Hematopoietic multipotent progenitor cell treated with erythropoietin and hydrocortisone succinate and interleukin-3 and kit ligand, for 8 days (in vitro differentiated cells): ENCODE results near the gene SLC6A16.
"Not testable (repeated sequence)": the region's sequence is repeated elsewhere in the genome, so short reads cannot be mapped to it uniquely, and the experiment has no call there.

ENCODE experiments used
- DNase-seq: peaks from one replicate; pipeline ENCODE4 v3.0.0-alpha.2; 2015

The SLC6A16 gene

DNA sequence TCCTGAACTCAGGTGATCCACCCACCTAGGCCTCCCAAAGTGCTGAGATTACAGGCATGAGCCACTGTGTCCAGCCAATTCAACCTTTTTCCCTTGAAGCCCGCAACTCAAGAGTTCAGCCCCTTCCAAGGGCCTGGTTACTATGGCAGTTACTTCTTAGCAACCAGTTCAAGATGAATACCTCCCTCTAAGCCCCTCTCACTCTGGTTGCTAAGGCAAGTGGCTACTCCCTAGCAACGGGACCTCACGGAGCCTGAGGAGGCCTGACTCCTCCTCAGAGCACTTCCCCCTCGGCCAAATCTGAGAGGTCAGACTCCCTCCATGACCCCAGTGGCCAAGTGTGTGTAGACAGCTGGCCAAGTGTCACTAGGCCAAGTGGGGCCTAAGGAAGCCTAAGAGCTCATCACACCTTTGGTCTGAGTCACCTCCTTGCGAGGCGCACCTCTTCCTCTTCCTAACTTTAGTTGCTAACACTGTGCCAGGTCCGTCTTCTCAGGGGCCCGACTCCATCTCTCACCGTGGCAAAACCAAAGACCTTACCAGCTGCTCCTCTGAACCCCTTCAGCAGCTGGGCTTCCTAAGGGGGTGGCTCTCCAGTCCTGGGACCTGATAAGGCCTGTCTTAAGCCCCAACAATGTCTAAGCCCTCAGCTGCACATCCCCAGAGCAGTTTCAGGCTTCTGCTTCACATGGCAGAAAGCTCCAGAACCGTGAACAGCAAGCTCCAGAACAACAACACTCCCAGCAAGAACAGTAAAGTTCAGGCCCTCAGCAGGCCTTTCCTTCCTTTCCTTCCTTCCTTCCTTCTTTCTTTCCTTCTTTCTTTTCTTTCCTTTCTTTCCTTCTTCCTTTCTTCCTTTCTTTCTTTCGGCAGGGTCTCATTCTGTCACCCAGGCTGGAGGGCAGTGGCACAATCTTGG, 19.8 kb upstream of the SLC6A16 start:
- DNase-seq: no peak

- no peak for DNase-seq
These were observed 18.1 kb upstream of the SLC6A16 start for GRCh38 chr19:49343123-49343522.

DNA sequence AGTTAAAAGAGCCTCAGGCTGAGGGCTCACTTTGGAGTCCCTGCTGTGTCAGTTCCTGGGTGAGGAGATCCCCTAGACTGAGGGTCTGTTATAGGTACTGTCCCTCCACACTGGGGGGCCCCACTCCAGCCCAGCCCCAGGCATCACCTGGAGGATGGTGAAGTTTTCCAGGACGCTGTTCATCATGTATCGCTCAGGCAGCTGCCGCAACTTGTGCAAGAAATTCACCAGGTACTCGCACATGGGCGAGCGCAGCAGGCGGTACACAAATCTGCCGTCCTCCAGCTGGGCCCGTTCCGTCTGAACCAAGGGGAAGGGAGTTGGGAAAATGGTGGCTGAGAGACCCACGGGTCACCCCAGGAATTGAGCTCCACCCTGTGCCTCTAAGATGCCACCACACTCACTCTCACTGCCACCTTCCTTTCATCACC, 17.3 kb upstream of the SLC6A16 start:
- DNase-seq: no peak

- DNase-seq: no peak
These were observed 16.1 kb upstream of the SLC6A16 start for GRCh38 chr19:49340865-49341718.

GRCh38 chr19:49340069-49340864, 15.3 kb upstream of the SLC6A16 start:
- no peak for DNase-seq

- DNase-seq: no peak
These were observed 14.5 kb upstream of the SLC6A16 start for GRCh38 chr19:49339301-49340068.

DNA sequence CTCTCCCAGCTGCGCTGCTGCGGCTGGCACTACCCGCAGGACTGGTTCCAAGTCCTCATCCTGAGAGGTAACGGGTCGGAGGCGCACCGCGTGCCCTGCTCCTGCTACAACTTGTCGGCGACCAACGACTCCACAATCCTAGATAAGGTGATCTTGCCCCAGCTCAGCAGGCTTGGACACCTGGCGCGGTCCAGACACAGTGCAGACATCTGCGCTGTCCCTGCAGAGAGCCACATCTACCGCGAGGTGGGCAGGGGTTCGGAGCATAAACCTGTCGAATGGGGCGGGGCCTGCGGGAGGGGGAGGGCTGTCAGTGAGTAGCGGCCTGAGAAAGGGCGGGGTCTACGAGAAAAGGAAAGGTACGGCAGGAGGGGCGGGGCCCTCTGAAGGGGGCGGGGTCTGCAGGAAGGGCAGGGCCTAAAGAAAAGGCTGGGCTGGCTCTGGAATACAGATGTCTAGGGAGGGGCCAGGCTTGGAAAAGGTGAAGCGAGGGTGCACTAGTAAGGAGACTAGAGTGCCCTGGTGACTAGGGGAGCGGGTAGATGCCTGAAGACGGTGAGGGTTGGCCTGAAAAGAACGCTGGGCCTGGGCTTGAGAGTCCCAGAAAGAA, 13.8 kb upstream of the SLC6A16 start:
- no peak for DNase-seq

GRCh38 chr19:49338023-49338677, 13.2 kb upstream of the SLC6A16 start:
- no peak for DNase-seq

GRCh38 chr19:49337267-49338022, 12.5 kb upstream of the SLC6A16 start:
- DNase-seq: no peak

GRCh38 chr19:49336482-49337266, 11.7 kb upstream of the SLC6A16 start:
- DNase-seq: peak; percentile 16

GRCh38 chr19:49335784-49336481, 10.9 kb upstream of the SLC6A16 start:
- peak; percentile 41 for DNase-seq

DNA sequence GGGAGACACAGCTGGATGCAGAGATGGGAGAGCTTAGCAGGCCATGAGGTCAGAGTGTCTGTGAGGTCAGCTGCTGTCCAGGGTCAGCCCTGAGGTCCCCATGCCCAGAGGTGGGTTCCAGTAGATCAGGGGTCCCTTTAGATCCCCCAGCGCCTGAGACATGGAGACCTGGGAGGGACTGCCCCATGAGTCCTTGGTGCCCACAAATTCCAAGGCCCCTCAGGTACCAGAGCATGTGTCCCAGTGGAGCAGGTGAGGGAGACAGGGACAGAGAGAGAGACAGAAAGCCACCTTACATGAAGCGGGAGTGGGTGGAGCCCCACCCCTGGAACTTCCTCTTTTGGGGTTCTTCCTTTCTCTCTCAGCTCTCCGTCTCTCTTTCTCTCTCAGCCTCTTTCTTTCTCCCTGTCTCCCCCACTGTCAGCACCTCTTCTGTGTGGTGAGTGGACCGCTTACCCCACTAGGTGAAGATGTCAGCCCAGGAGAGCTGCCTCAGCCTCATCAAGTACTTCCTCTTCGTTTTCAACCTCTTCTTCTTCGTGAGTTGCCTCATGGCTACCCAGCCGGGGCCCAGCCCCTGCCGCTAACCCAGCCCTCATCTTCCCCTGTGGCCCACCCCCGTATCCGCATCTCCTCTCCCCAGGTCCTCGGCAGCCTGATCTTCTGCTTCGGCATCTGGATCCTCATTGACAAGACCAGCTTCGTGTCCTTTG, 10.2 kb upstream of the SLC6A16 start, which contains the start of gene CD37:
Gene CD37, plus strand, starts transcription at position 336 of the 713 bp plus-strand sequence. Its CDS starts 135 bp downstream, at position 471.
- DNase-seq: peak; percentile 66

- no peak for DNase-seq
These were observed 8.9 kb upstream of the SLC6A16 start for GRCh38 chr19:49333811-49334288.

GRCh38 chr19:49333418-49333805, 8.4 kb upstream of the SLC6A16 start:
- DNase-seq: no peak

GRCh38 chr19:49332691-49333417, 7.9 kb upstream of the SLC6A16 start:
- not testable (repeated sequence) for DNase-seq

DNA sequence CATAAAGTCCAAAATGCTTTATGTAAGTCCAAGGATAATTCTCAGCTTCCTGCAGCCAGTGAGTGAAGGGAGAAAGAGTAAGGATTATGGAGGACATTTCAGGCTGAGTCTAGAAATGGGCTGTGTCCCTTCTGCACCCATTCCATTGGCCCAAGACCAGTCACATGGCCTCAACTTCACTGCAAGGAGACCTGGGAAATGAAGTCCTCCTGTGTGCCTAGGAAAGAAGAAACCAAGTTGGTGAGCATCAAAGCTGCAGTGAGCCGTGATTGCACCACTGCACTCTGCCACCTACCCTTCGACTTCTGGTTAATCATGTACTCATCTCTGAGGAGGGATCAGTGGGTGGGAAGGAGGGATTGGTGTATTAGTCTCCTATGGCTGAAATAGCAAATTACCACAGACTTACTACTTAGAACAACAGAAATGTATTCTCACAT, 6.6 kb upstream of the SLC6A16 start:
- DNase-seq: peak; percentile 79

GRCh38 chr19:49331187-49331586, 6.2 kb upstream of the SLC6A16 start:
- DNase-seq: not testable (repeated sequence)
